Liver (tissue), 3 donors: Measurements from ENCODE around the gene SYNDIG1.

Source experiments
- EGR1 ChIP-seq, 2 donors: IDR thresholded peaks; 2 replicates each; pipeline ENCODE4 v1.6.1; 2016 to 2018; ENCODE audit warnings: antibody characterized with exemption in 2 of 2, low read depth in 2 of 2
- HNF4A ChIP-seq, 2 donors: conservative IDR thresholded peaks; 2 replicates each; pipeline ENCODE4 v1.6.1; 2016; ENCODE audit warnings: antibody characterized with exemption in 2 of 2, mild to moderate bottlenecking in 2 of 2
- MAX ChIP-seq: IDR thresholded peaks from 2 replicates; pipeline ENCODE4 v1.6.1; 2016; ENCODE audit warnings: antibody characterized with exemption
- REST ChIP-seq: IDR thresholded peaks from 2 replicates; pipeline ENCODE4 v1.6.1; 2016; ENCODE audit warnings: antibody characterized with exemption, mild to moderate bottlenecking
- TF ChIP-seq, protein P1 (sequence below): fragments of 150-350 bp; IDR thresholded peaks from 2 replicates; pipeline ENCODE4 v1.5.1; 2017; ENCODE audit warnings: improper control_type of control experiment, low read depth, low read length; ENCODE audit not compliant: missing input control
- TF ChIP-seq, protein P2 (sequence below): IDR thresholded peaks from 2 replicates; pipeline ENCODE4 v1.6.1; 2016; ENCODE audit warnings: antibody characterized with exemption
- TF ChIP-seq, protein P3 (sequence below): IDR thresholded peaks from 2 replicates; pipeline ENCODE4 v1.6.1; 2016; ENCODE audit warnings: antibody characterized with exemption
- donor health status: healthy.
- donor health status: healthy.

DNA sequence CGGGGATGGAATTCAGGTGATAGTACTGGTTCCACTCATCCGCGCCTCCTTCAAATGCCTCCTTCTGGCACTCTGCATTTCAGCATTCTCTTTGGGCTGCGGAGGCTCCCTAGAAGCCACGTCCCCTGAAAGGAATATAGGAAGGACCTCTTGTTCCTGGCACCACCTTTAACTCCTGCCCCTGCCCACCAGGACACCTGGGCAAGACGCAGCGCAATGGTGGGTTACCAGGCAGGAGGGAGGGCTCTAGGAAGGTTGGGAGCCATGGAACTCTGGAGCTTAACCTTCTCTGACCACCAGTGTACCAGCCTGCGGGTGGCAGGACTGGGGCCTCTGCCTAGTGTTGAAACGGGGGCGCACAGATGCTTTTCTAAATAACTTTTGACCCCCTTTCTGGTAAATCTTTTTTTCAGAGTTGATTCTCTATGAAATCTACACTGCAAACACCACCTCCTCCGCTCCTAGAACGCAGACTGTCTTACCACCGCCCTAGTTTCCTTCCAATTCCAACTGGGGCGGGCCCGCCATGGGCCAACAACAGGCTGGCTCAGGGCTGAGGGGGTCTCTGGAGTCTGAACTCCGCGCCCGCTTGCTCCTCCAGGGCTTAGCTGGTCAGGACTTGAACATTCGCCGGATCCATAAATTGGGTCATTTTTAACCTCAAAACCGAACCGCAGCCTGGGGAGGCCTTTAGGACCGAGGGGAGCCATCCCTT is 871 bp upstream of the SYNDIG1 start:
- TF ChIP-seq, protein P1, sequence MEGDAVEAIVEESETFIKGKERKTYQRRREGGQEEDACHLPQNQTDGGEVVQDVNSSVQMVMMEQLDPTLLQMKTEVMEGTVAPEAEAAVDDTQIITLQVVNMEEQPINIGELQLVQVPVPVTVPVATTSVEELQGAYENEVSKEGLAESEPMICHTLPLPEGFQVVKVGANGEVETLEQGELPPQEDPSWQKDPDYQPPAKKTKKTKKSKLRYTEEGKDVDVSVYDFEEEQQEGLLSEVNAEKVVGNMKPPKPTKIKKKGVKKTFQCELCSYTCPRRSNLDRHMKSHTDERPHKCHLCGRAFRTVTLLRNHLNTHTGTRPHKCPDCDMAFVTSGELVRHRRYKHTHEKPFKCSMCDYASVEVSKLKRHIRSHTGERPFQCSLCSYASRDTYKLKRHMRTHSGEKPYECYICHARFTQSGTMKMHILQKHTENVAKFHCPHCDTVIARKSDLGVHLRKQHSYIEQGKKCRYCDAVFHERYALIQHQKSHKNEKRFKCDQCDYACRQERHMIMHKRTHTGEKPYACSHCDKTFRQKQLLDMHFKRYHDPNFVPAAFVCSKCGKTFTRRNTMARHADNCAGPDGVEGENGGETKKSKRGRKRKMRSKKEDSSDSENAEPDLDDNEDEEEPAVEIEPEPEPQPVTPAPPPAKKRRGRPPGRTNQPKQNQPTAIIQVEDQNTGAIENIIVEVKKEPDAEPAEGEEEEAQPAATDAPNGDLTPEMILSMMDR = no peak
- TF ChIP-seq REST (no peak), MAX (no peak), HNF4A (conservative IDR thresholded peaks at IDR 0.05) (no peak), EGR1 (IDR thresholded peaks at IDR 0.05; ENCODE audit: low read depth in 2 of 2) (no peak)
- TF ChIP-seq, protein P2, sequence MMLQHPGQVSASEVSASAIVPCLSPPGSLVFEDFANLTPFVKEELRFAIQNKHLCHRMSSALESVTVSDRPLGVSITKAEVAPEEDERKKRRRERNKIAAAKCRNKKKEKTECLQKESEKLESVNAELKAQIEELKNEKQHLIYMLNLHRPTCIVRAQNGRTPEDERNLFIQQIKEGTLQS = no peak
- TF ChIP-seq, protein P3, sequence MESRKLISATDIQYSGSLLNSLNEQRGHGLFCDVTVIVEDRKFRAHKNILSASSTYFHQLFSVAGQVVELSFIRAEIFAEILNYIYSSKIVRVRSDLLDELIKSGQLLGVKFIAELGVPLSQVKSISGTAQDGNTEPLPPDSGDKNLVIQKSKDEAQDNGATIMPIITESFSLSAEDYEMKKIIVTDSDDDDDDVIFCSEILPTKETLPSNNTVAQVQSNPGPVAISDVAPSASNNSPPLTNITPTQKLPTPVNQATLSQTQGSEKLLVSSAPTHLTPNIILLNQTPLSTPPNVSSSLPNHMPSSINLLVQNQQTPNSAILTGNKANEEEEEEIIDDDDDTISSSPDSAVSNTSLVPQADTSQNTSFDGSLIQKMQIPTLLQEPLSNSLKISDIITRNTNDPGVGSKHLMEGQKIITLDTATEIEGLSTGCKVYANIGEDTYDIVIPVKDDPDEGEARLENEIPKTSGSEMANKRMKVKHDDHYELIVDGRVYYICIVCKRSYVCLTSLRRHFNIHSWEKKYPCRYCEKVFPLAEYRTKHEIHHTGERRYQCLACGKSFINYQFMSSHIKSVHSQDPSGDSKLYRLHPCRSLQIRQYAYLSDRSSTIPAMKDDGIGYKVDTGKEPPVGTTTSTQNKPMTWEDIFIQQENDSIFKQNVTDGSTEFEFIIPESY = no peak
